Measurements from ENCODE around the gene LCLAT1.

DNA sequence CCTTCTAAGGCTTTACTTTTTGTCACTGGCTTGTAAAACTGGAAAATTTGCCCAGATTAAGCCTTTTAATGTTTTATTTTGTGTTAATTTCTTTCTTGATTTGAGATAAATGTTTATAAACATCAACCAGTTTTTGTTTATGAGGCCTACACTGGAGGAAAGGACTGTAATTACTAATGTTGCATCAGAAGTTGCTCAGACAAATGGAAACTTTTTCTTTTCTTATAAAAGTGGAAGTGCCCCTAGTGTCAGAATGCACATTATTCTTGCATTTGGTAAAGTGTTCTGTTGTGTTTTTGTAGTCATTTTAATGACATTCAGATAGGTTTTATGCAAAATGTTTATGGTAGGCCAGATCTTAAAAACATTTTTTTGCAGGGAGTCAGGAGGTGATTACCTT, 25.3 kb downstream of the LCLAT1 start:
- no peak for TF ChIP-seq POLR2A (IDR thresholded peaks at IDR 0.05; ENCODE audit: low read depth, low read length)
- TF ChIP-seq POLR2AphosphoS5 (IDR thresholded peaks at IDR 0.05; ENCODE audit: low read depth, low read length), result no peak

All from GM12892 (cell line).